Sigmoid colon (tissue), 4 donors: Measurements from ENCODE around the gene SLC6A8.

ENCODE experiments used
- EP300 ChIP-seq, 4 donors: sonication (generic); formaldehyde crosslinking; IDR thresholded peaks; one replicate each; pipeline ENCODE4 v1.6.1; 2017; ENCODE audit warnings: antibody characterized with exemption in 4 of 4
- POLR2A ChIP-seq, 2 donors: fragments of 450-650 bp; IDR thresholded peaks; one replicate each; pipeline ENCODE4 v1.6.1; 2016; ENCODE audit warnings: antibody characterized with exemption in 2 of 2, mild to moderate bottlenecking in 2 of 2, moderate library complexity in 2 of 2
- POLR2AphosphoS5 ChIP-seq, 4 donors: sonication (generic); formaldehyde crosslinking; IDR thresholded peaks; one replicate each; pipeline ENCODE4 v1.6.1; 2017; ENCODE audit warnings: antibody characterized with exemption in 4 of 4
- TF ChIP-seq, protein P1 (sequence below), 4 experiments: fragments of 450-650 bp in 3 of 4; fragments of 200-600 bp in 1 of 4; IDR thresholded peaks; one replicate each; pipeline ENCODE4 v1.5.1; 2016 to 2019; ENCODE audit warnings: antibody characterized with exemption in 4 of 4, mild to moderate bottlenecking in 3 of 4, moderate library complexity in 2 of 4

DNA sequence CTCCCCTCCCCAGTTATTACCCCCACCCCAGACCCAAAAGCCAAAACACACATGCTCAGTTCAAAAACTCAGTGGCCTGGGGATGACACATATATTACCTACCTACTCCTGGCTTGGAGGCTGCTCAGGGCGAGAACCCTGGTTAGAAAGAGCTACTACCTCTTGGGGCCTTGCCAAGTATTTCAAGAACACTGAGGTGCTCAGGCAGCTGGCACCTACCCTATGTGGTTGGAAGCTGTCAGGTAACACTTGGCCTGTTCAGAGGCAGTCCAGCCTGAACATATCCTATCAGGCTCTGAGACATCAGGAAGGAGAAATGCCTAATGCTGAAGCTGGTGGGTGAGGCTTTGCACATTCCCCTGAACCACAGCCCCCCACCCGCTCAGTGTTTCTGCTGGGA lies 31.5 kb downstream of the SLC6A8 start:
- no peak for TF ChIP-seq POLR2A (IDR thresholded peaks at IDR 0.05)
- TF ChIP-seq, protein P1, sequence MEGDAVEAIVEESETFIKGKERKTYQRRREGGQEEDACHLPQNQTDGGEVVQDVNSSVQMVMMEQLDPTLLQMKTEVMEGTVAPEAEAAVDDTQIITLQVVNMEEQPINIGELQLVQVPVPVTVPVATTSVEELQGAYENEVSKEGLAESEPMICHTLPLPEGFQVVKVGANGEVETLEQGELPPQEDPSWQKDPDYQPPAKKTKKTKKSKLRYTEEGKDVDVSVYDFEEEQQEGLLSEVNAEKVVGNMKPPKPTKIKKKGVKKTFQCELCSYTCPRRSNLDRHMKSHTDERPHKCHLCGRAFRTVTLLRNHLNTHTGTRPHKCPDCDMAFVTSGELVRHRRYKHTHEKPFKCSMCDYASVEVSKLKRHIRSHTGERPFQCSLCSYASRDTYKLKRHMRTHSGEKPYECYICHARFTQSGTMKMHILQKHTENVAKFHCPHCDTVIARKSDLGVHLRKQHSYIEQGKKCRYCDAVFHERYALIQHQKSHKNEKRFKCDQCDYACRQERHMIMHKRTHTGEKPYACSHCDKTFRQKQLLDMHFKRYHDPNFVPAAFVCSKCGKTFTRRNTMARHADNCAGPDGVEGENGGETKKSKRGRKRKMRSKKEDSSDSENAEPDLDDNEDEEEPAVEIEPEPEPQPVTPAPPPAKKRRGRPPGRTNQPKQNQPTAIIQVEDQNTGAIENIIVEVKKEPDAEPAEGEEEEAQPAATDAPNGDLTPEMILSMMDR (IDR thresholded peaks at IDR 0.05), result no peak
- no peak for TF ChIP-seq EP300 (IDR thresholded peaks at IDR 0.05)
- no peak for TF ChIP-seq POLR2AphosphoS5 (IDR thresholded peaks at IDR 0.05)
